ENCODE data around the gene RBPMS2.

DNA sequence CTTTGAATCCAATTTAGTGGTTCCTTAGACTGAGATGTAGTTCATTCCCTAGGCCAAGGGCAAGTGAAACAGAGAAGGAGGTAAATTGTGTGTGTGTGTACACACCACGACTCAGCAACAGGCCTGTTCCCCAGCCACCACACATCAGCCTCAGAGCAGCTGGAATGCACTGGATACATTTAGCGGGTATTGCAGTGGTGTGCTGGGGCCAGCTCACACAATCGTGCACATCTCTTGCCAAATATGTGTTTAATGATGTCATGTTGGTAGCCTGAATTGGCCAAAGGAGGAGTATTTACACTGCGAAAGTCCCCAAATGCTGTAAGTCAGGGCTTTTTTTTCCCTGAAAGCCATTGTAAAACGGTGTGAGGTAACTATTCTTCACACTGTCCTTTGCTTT is 82.3 kb downstream of the RBPMS2 start:
- no peak for TF ChIP-seq CTCF (IDR thresholded peaks at IDR 0.05)
- no peak for TF ChIP-seq POLR2A (IDR thresholded peaks at IDR 0.05)
